ENCODE data around the gene PSAP. TPM values are rescaled to one million over a fixed set of nuclear protein-coding genes. Genes with fewer than 3 reads are reported as not detected.

Gene PSAP
- total and polyA plus RNA-seq, 4 donors: 255 to 671 (median 472) TPM

DNA sequence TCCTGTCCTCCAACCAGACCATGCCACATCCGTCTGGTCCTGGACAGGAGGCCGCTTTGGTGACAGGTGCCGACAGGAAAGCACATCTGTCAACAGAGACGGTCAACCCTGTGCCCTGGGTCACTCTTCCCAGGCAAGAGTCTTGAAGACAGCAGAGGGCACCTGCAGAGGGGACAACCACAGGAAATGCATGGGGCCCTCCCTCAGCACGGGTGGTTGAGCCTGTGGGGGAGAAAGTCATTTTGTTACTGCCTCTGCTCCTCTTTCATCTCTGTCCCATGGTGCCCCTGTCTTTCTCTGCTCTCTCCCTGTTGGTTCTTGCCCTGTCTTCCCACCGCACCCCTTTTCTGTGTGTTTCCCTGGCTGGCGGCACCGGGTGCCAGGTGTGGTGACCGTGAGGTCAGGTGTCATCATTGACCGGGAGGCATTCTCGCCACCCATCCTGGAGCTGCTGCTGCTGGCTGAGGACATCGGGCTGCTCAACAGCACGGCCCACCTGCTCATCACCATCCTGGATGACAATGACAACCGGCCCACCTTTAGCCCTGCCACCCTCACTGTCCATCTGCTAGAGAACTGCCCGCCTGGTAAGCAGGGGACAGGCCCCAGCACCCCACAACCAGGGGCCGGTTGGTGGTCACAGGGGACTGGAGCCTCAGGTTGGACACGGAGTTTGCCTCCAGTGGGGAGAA, 60.2 kb downstream of the PSAP start:
- DNase-seq (ENCODE audit: low spot score): no peak
- WGBS: 88% methylated on average over 17 of the region's 17 CpGs
- no peak overlapping the region for H3K27ac ChIP-seq (ENCODE audit: low read depth in 1 of 2, low read length in 2 of 2)

More for the DNA sequence above, 60.2 kb downstream of the PSAP start:
- Histone ChIP-seq H3K9ac (ENCODE audit: low read depth in 1 of 2, low read length in 2 of 2) (no peak overlapping the region), H3K27me3 (ENCODE audit: control insufficient read depth in 4 of 4, insufficient read depth in 4 of 4, low read length in 3 of 4) (no peaks in the 10 kb centered on the region), H3K9me3 (ENCODE audit: control insufficient read depth in 4 of 4, low read length in 3 of 4) (no peaks in the 10 kb centered on the region), H3K4me1 (ENCODE audit: control insufficient read depth in 4 of 4, insufficient read depth in 4 of 4, low read length in 3 of 4) (no peaks in the 10 kb centered on the region), H3K36me3 (ENCODE audit: control insufficient read depth in 4 of 4, insufficient read depth in 3 of 4, low read depth in 1 of 4, low read length in 3 of 4) (no peaks in the 10 kb centered on the region), H3K4me3 (ENCODE audit: low read depth in 1 of 3, low read length in 3 of 3) (no peak overlapping the region)
- TF ChIP-seq FOXA2 (IDR thresholded peaks at IDR 0.05) (no peak), JUND (IDR thresholded peaks at IDR 0.05) (no peak), RXRA (IDR thresholded peaks at IDR 0.05) (no peak), GABPA (IDR thresholded peaks at IDR 0.05 in 1 of 2, conservative IDR thresholded peaks at IDR 0.05 in 1 of 2) (no peak), EGR1 (IDR thresholded peaks at IDR 0.05; ENCODE audit: low read depth in 2 of 2) (no peak), ATF3 (IDR thresholded peaks at IDR 0.05) (no peak), YY1 (IDR thresholded peaks at IDR 0.05) (no peak), HNF4A (conservative IDR thresholded peaks at IDR 0.05) (no peak), HNF4G (IDR thresholded peaks at IDR 0.05) (no peak), CTCF (IDR thresholded peaks at IDR 0.05; ENCODE audit: low read depth, low read length, missing input control) (no peak), ZBTB33 (IDR thresholded peaks at IDR 0.05) (no peak), FOXA1 (IDR thresholded peaks at IDR 0.05) (no peak), RAD21 (IDR thresholded peaks at IDR 0.05) (no peak), NR2F2 (IDR thresholded peaks at IDR 0.05) (no peak), TAF1 (conservative IDR thresholded peaks at IDR 0.05) (no peak), MAX (IDR thresholded peaks at IDR 0.05) (no peak), SP1 (IDR thresholded peaks at IDR 0.05) (no peak)
- TF ChIP-seq, protein P1, sequence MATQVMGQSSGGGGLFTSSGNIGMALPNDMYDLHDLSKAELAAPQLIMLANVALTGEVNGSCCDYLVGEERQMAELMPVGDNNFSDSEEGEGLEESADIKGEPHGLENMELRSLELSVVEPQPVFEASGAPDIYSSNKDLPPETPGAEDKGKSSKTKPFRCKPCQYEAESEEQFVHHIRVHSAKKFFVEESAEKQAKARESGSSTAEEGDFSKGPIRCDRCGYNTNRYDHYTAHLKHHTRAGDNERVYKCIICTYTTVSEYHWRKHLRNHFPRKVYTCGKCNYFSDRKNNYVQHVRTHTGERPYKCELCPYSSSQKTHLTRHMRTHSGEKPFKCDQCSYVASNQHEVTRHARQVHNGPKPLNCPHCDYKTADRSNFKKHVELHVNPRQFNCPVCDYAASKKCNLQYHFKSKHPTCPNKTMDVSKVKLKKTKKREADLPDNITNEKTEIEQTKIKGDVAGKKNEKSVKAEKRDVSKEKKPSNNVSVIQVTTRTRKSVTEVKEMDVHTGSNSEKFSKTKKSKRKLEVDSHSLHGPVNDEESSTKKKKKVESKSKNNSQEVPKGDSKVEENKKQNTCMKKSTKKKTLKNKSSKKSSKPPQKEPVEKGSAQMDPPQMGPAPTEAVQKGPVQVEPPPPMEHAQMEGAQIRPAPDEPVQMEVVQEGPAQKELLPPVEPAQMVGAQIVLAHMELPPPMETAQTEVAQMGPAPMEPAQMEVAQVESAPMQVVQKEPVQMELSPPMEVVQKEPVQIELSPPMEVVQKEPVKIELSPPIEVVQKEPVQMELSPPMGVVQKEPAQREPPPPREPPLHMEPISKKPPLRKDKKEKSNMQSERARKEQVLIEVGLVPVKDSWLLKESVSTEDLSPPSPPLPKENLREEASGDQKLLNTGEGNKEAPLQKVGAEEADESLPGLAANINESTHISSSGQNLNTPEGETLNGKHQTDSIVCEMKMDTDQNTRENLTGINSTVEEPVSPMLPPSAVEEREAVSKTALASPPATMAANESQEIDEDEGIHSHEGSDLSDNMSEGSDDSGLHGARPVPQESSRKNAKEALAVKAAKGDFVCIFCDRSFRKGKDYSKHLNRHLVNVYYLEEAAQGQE (IDR thresholded peaks at IDR 0.05): no peak

Data from liver (tissue), 9 donors.